RWPE2 (cell line): ENCODE results near the gene FNIP2.

ENCODE experiments used
- ATAC-seq: fragments of 200-7000 bp; cut with Tn5 transposase; 3 replicates; pipeline ENCODE4 v1.9.1; 2021; ENCODE audit warnings: low read depth
- DNase-seq: peaks from one replicate; pipeline ENCODE4 v3.0.0-alpha.2; 2020; ENCODE audit warnings: low spot score
- H3K27ac ChIP-seq: fragments of 450-650 bp; 2 replicates; pipeline ENCODE4 v1.5.1; 2017; ENCODE audit warnings: mild to moderate bottlenecking; ENCODE audit not compliant: poor library complexity, severe bottlenecking
- H3K27me3 ChIP-seq: fragments of 250-450 bp; sonication (Bioruptor Pico); 2 replicates; pipeline ENCODE4 v1.5.1; 2021; ENCODE audit warnings: mild to moderate bottlenecking, moderate library complexity; ENCODE audit not compliant: insufficient read depth, poor library complexity, severe bottlenecking
- H3K36me3 ChIP-seq: fragments of 250-450 bp; sonication (Bioruptor Pico); 2 replicates; pipeline ENCODE4 v1.5.1; 2020; ENCODE audit warnings: low read depth, mild to moderate bottlenecking, moderate library complexity
- H3K4me1 ChIP-seq: fragments of 250-450 bp; sonication (Bioruptor Pico); 2 replicates; pipeline ENCODE4 v1.5.1; 2021; ENCODE audit warnings: mild to moderate bottlenecking, moderate library complexity; ENCODE audit not compliant: insufficient read depth, poor library complexity, severe bottlenecking
- H3K4me3 ChIP-seq: fragments of 250-450 bp; sonication (Bioruptor Pico); 2 replicates; pipeline ENCODE4 v1.5.1; 2021; ENCODE audit warnings: mild to moderate bottlenecking, moderate library complexity; ENCODE audit not compliant: severe bottlenecking
- H3K9me3 ChIP-seq: fragments of 250-450 bp; sonication (Bioruptor Pico); 2 replicates; pipeline ENCODE4 v1.5.1; 2021; ENCODE audit warnings: mild to moderate bottlenecking, moderate library complexity; ENCODE audit not compliant: severe bottlenecking
- TF ChIP-seq, protein P1 (sequence below): fragments of 450-650 bp; IDR thresholded peaks from one replicate; pipeline ENCODE4 v1.5.1; 2017; ENCODE audit warnings: mild to moderate bottlenecking, moderate library complexity; ENCODE audit not compliant: poor library complexity, severe bottlenecking

The FNIP2 gene

DNA sequence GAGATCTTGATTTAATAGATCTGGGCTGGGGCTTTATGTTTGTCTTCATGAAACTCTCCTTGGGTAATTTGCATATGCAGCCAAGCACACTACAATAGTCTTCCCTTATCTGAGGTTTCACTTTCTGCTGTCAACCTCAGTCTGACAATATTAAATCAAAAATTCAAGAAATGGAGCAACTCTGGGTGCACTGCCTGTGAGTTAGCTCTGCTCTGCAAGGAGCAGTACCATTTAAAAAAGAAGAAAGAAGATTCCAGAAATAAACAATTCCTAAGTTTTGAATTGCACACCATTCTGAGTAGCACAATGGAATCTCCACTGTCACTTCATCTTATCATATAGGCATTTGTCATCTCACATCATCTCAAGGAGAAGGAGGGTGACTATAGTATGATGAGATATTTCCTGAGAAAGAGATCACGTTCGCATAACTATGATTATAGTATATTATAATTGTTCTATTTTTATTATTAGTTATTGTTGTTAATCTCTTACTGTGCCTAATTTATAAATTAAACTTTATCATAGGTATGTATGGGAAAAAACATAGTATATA, 9.4 kb downstream of the FNIP2 start:
- TF ChIP-seq, protein P1, sequence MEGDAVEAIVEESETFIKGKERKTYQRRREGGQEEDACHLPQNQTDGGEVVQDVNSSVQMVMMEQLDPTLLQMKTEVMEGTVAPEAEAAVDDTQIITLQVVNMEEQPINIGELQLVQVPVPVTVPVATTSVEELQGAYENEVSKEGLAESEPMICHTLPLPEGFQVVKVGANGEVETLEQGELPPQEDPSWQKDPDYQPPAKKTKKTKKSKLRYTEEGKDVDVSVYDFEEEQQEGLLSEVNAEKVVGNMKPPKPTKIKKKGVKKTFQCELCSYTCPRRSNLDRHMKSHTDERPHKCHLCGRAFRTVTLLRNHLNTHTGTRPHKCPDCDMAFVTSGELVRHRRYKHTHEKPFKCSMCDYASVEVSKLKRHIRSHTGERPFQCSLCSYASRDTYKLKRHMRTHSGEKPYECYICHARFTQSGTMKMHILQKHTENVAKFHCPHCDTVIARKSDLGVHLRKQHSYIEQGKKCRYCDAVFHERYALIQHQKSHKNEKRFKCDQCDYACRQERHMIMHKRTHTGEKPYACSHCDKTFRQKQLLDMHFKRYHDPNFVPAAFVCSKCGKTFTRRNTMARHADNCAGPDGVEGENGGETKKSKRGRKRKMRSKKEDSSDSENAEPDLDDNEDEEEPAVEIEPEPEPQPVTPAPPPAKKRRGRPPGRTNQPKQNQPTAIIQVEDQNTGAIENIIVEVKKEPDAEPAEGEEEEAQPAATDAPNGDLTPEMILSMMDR = no peak
- DNase-seq (no peak), ATAC-seq (no peak; the same call in 2 of the 3 replicates)
- H3K27me3 ChIP-seq = no peaks in the 10 kb centered on the region
- no peak overlapping the region for H3K4me3 ChIP-seq
- peaks cover 39% of the 10 kb centered on the region for H3K4me1 ChIP-seq
- no peaks in the 10 kb centered on the region for H3K36me3 ChIP-seq
- no peaks in the 10 kb centered on the region for H3K9me3 ChIP-seq
- H3K27ac ChIP-seq = no peak overlapping the region

DNA sequence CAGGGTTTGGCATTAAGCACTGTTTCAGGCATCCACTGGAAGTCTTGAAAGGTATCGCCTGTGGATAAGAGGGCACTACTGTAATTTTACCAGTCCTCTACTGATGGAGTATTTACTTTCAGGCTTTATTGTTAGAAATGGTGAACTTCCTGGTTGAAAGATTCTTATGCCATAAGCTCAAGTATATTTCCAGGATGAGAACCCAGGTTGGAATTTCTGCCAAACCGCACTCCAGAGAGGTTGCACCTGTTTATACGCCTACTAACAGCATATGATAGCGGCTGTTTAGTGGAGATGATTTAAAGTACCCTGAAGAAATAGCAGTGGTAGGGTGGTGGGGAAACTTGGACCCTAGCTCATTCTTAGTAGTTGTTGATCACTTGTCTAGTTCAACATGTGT, 9.9 kb downstream of the FNIP2 start:
- ATAC-seq (peak; percentile 41; the same call in 2 of the 3 replicates), DNase-seq (no peak)
- no peaks in the 10 kb centered on the region for H3K9me3 ChIP-seq
- H3K27me3 ChIP-seq = no peaks in the 10 kb centered on the region
- no peaks in the 10 kb centered on the region for H3K36me3 ChIP-seq
- TF ChIP-seq, protein P1 = no peak
- H3K4me3 ChIP-seq = no peak overlapping the region
- H3K4me1 ChIP-seq = peaks cover 44% of the 10 kb centered on the region
- no peak overlapping the region for H3K27ac ChIP-seq

DNA sequence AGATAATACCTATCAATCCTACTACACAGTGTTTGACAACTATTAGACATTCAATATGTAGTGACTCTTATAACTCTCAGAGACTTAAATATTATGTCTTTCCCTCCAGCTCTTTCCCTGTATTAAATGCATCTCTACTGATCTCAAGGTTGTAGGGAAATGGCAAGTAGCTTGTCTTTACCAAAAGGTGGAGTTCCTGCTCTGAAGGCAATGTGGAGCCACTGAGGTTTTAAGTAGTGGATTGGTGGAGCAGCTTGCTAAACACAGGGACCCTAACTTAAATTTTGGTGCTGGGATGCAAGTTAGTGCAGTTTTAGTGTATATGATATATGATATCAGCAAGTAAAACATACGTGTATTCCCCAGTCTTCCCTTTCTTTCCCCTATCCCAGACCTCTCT, 13.1 kb downstream of the FNIP2 start:
- H3K9me3 ChIP-seq = no peaks in the 10 kb centered on the region
- peak overlapping the region; percentile 33 for H3K27ac ChIP-seq
- H3K4me3 ChIP-seq = no peak overlapping the region
- H3K36me3 ChIP-seq = no peaks in the 10 kb centered on the region
- ATAC-seq (no peak), DNase-seq (no peak)
- H3K4me1 ChIP-seq = peaks cover 33% of the 10 kb centered on the region
- H3K27me3 ChIP-seq = no peaks in the 10 kb centered on the region
- TF ChIP-seq, protein P1 = no peak

DNA sequence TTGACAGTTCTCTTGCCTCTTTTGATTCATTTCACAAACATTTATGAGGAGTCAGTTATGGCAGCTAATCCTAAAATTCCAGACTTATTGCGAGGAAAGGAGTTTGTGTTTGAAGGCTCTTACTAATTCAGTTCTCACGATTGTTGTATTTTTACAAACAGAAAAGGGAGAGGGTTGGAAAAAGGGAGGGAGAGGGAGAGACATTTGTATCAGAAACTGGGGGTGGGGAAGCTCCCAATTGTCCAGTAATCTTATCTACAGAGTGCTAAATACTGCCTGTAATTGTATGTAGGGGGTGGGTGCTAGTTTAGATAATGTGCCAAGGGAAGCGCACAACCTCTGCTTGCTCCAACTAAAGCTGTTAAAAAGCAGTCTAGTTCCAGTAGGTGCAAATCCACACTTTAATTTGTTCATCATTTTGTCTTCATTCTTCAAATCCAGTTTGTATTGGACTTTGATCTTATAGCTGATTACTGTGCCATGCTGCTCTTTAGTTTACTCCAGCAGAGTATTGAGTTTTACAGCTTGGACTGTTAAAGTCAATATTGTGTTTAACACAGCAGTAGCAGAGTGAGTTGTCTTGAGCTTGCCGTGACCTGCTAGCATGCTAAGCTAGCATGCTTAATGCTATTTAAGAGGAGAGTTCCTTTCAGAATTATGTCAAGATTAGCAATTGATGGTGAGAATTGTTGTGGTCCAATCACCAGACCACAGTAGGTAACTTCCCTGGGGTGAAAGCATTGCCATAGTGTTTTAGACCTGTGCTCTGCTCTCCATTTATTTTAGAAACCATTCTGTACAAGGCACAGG, 13.9 kb downstream of the FNIP2 start:
- Histone ChIP-seq H3K4me3 (no peak overlapping the region), H3K4me1 (peaks cover 30% of the 10 kb centered on the region), H3K36me3 (no peaks in the 10 kb centered on the region), H3K9me3 (no peaks in the 10 kb centered on the region), H3K27me3 (no peaks in the 10 kb centered on the region), H3K27ac (peak overlapping the region; percentile 33)
- DNase-seq (no peak), ATAC-seq (peak; percentile 47)
- TF ChIP-seq, protein P1 = no peak

DNA sequence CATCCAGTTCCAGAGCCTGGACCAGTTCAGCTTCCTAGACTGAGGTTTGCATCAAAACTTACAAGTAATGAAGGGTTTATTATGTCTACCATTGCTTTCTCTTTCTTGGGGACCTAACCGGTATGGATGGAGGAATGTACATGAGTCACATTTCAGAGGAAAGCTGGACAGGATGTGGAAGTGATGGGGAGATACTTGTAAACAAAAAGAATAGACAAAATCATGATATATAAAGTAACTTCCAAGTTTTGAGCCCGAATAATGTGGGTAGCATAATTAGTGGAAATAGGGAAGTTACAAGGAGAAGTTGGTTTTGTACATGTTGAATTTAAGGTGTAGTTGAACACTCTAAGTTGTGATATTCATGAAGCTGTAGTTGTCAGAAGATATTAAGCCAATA, 15.0 kb downstream of the FNIP2 start:
- TF ChIP-seq, protein P1 = no peak
- no peak overlapping the region for H3K4me3 ChIP-seq
- peaks cover 20% of the 10 kb centered on the region for H3K4me1 ChIP-seq
- no peaks in the 10 kb centered on the region for H3K9me3 ChIP-seq
- ATAC-seq (peak; percentile 76), DNase-seq (no peak)
- H3K27ac ChIP-seq = no peak overlapping the region
- H3K36me3 ChIP-seq = no peaks in the 10 kb centered on the region
- no peaks in the 10 kb centered on the region for H3K27me3 ChIP-seq
